ENCODE results near the gene NELFA. TPM values are rescaled to one million over a fixed set of nuclear protein-coding genes. Genes with fewer than 3 reads are reported as not detected.

NELFA gene
- total and polyA plus RNA-seq, 2 of the 13 experiments (the other 11 are each of a cell fraction or from before 2014, with no cell fraction given): 13.3 to 18.5 TPM

MicroRNA genes within 50 kb of the gene (microRNA counts, 767-probe panel; counts per million panel counts)
- not detected for microRNA hsa-miR-943

Small RNA genes within 50 kb of the gene (microRNA-seq; reads per million reads assigned to microRNA genes)
- 0.51 reads per million for gene MIR943

Small RNA genes within 50 kb of the gene (small RNA-seq; reads per million reads assigned to genes)
- gene SCARNA22 (ENCODE audit: insufficient read depth in 2 of 3, insufficient read length in 3 of 3, low read depth in 2 of 3, low replicate concordance in 1 of 3): 73.2 to 424 (median 88.6) reads per million in 3 experiments

Other genes starting within 250 kb of the NELFA start
- 40.2 and 103 TPM in 2 replicates for gene FGFR3, start 215.7 kb downstream of the NELFA start, total RNA-seq (2016; rRNA removed; fragmentation: Illumina TruSeq; extraction: Trizol)
- gene FGFR3, start 215.7 kb downstream of the NELFA start, polyA plus RNA-seq (2011; rRNA removed): 109 and 159 TPM in 2 replicates
- 29.4 and 41.6 TPM in 2 replicates for gene LETM1, start 152.8 kb downstream of the NELFA start, total RNA-seq (2016; rRNA removed; fragmentation: Illumina TruSeq; extraction: Trizol)
- gene LETM1, start 152.8 kb downstream of the NELFA start, polyA plus RNA-seq (2011; rRNA removed): 9.7 and 14.7 TPM in 2 replicates
- gene NSD2, start 137.6 kb downstream of the NELFA start, total RNA-seq (2016; rRNA removed; fragmentation: Illumina TruSeq; extraction: Trizol): 62.0 and 65.9 TPM in 2 replicates
- 19.4 and 22.0 TPM in 2 replicates for gene NSD2, start 137.6 kb downstream of the NELFA start, polyA plus RNA-seq (2011; rRNA removed)
- gene NAT8L, start 50.4 kb upstream of the NELFA start, total RNA-seq (2016; rRNA removed; fragmentation: Illumina TruSeq; extraction: Trizol): 1.6 and 3.3 TPM in 2 replicates
- gene NAT8L, start 50.4 kb upstream of the NELFA start, polyA plus RNA-seq (2011; rRNA removed): 2.2 and 3.4 TPM in 2 replicates
- gene HAUS3, start 233.1 kb upstream of the NELFA start, total RNA-seq (2016; rRNA removed; fragmentation: Illumina TruSeq; extraction: Trizol): 12.6 and 16.3 TPM in 2 replicates
- gene HAUS3, start 233.1 kb upstream of the NELFA start, polyA plus RNA-seq (2011; rRNA removed): 3.3 and 3.9 TPM in 2 replicates
- 0.60 and 0.93 TPM in 2 replicates for gene POLN, start 233.1 kb upstream of the NELFA start, total RNA-seq (2016; rRNA removed; fragmentation: Illumina TruSeq; extraction: Trizol)
- gene POLN, start 233.1 kb upstream of the NELFA start, polyA plus RNA-seq (2011; rRNA removed): 1.2 and 1.5 TPM in 2 replicates